HL-60/S4 treated with retinoic acid at 250 ng/mL for 4 days and 3 days (cell line): ENCODE results near the gene HSD11B1.

Experiments
- in situ Hi-C: fragments of 300-500 bp; cut with MboI; formaldehyde crosslinking; loops from 2 replicates; pipeline ENCODE4 v1.7.0; 2022; ENCODE audit warnings: low sequenced_read_pairs

Gene HSD11B1

DNA sequence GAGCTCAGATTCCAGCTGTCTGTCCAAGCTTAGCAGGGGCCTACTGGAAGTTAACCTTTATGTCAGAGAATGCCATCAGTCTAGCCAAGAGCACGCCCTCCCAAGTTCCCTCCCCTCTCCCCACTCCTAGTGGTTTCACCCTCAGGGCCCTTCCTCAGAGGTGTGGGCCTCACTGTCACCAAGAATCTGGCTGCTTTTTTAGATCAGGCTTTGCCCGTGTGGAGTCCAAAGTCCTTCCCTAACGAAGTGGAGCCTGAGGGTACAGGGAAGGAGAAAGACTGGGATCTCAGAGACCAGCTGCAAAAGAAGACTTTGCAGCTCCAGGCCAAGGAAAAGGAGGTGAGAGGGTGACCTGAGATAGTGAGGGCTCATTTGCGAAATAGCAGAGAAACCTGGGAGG is 75.6 kb downstream of the HSD11B1 start:
- in situ Hi-C loops: no loop called here

DNA sequence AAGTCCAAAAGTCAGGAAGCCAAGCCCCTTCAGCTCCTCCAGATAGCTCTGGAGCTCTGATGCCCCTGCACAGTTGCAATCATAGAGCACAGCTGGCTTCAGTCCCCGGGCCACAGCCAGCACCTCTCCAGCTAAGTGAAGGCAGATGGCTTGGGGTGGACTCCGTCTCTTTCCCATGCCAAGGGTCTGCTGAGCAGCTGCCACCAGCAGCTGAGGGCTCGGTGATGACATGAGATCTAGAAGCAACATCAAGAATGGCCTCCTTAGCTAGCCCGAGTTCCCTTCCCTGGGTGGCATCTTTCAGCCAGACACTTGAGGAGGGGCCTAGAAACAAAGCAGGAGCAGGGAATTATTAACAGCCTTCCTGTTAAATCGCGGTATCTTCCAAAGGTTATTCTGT is 78.7 kb downstream of the HSD11B1 start:
- in situ Hi-C loops: no loop called here
